Neural progenitor cell (in vitro differentiated cells): ENCODE results near the gene RPS6KB2. TPM values are rescaled to one million over a fixed set of nuclear protein-coding genes. Genes with fewer than 3 reads are reported as not detected.
A peak's percentile ranks its signal among the peaks of the same experiment; 100 is the strongest.

Source experiments
- DNase-seq: peaks from one replicate; pipeline ENCODE4 v3.0.0-alpha.2; 2016; ENCODE audit warnings: low spot score
- H2AFZ ChIP-seq: fragments of 200-600 bp; sonication (generic); replicated peaks from 2 replicates; pipeline ENCODE4 v1.6.1; 2016; ENCODE audit warnings: antibody characterized with exemption
- H3F3A ChIP-seq: fragments of 200-600 bp; sonication (generic); 2 replicates; pipeline ENCODE4 v1.6.1; 2016; ENCODE audit warnings: antibody characterized with exemption, low read depth
- H3K27ac ChIP-seq: fragments of 200-600 bp; sonication (generic); 2 replicates; pipeline ENCODE4 v1.5.1; 2016; ENCODE audit warnings: mild to moderate bottlenecking
- H3K27me3 ChIP-seq: fragments of 200-600 bp; sonication (generic); 2 replicates; pipeline ENCODE4 v1.6.1; 2016; ENCODE audit warnings: mild to moderate bottlenecking, moderate library complexity
- H3K36me3 ChIP-seq: fragments of 200-600 bp; sonication (generic); 2 replicates; pipeline ENCODE4 v1.5.1; 2016
- H3K4me1 ChIP-seq: fragments of 200-600 bp; sonication (generic); 2 replicates; pipeline ENCODE4 v1.6.1; 2016; ENCODE audit warnings: mixed run types
- H3K4me2 ChIP-seq: fragments of 200-600 bp; sonication (generic); 2 replicates; pipeline ENCODE4 v1.6.1; 2016
- H3K4me3 ChIP-seq: fragments of 200-600 bp; sonication (generic); 2 replicates; pipeline ENCODE4 v1.5.1; 2016
- H3K79me2 ChIP-seq: fragments of 200-600 bp; sonication (generic); 2 replicates; pipeline ENCODE4 v1.6.1; 2016; ENCODE audit warnings: low read depth
- H3K9ac ChIP-seq: fragments of 200-600 bp; sonication (generic); 2 replicates; pipeline ENCODE4 v1.6.1; 2016
- H3K9me3 ChIP-seq: fragments of 200-600 bp; sonication (generic); 2 replicates; pipeline ENCODE4 v1.5.1; 2016; ENCODE audit warnings: low read depth
- H4K20me1 ChIP-seq: fragments of 200-600 bp; sonication (generic); 2 replicates; pipeline ENCODE4 v1.6.1; 2016; ENCODE audit warnings: low read depth
- H3K27ac Mint-ChIP-seq: 3 replicates; pipeline ENCODE4 v1.8.0; 2021; ENCODE audit warnings: mixed read lengths
- H3K27me3 Mint-ChIP-seq: 2 replicates; pipeline ENCODE4 v1.8.0; 2022; ENCODE audit warnings: low read depth, mild to moderate bottlenecking, inconsistent platforms, moderate library complexity, mixed read lengths; ENCODE audit not compliant: insufficient read depth
- H3K36me3 Mint-ChIP-seq: 3 replicates; pipeline ENCODE4 v1.8.0; 2021; ENCODE audit warnings: mixed read lengths
- H3K4me1 Mint-ChIP-seq: 3 replicates; pipeline ENCODE4 v1.8.0; 2021; ENCODE audit warnings: mixed read lengths
- H3K4me3 Mint-ChIP-seq: 3 replicates; pipeline ENCODE4 v1.8.0; 2021; ENCODE audit warnings: mild to moderate bottlenecking, moderate library complexity, mixed read lengths
- H3K9me3 Mint-ChIP-seq: 3 replicates; pipeline ENCODE4 v1.8.0; 2020; ENCODE audit warnings: mixed read lengths
- EZH2 ChIP-seq: fragments of 200-600 bp; sonication (generic); IDR thresholded peaks from 2 replicates; pipeline ENCODE4 v1.6.1; 2017; ENCODE audit warnings: antibody characterized with exemption, mild to moderate bottlenecking, moderate library complexity
- EZH2phosphoT487 ChIP-seq: fragments of 200-600 bp; sonication (generic); IDR thresholded peaks from 2 replicates; pipeline ENCODE4 v1.6.1; 2017; ENCODE audit warnings: antibody characterized with exemption
- total RNA-seq: library from RNA; depleted of rRNA; stranded (reverse); fragments of >200 nt; gene quantifications from 2 replicates; pipeline ENCODE4 v1.2.3, GENCODE V29; 2015; ENCODE audit warnings: low replicate concordance
- TF ChIP-seq, protein P1 (sequence below): fragments of 200-600 bp; sonication (generic); IDR thresholded peaks from 2 replicates; pipeline ENCODE4 v1.5.1; 2017; ENCODE audit warnings: antibody characterized with exemption, mild to moderate bottlenecking

Gene RPS6KB2
- total RNA-seq, 1 donor from 2014 or later, result 23.7 TPM

DNA sequence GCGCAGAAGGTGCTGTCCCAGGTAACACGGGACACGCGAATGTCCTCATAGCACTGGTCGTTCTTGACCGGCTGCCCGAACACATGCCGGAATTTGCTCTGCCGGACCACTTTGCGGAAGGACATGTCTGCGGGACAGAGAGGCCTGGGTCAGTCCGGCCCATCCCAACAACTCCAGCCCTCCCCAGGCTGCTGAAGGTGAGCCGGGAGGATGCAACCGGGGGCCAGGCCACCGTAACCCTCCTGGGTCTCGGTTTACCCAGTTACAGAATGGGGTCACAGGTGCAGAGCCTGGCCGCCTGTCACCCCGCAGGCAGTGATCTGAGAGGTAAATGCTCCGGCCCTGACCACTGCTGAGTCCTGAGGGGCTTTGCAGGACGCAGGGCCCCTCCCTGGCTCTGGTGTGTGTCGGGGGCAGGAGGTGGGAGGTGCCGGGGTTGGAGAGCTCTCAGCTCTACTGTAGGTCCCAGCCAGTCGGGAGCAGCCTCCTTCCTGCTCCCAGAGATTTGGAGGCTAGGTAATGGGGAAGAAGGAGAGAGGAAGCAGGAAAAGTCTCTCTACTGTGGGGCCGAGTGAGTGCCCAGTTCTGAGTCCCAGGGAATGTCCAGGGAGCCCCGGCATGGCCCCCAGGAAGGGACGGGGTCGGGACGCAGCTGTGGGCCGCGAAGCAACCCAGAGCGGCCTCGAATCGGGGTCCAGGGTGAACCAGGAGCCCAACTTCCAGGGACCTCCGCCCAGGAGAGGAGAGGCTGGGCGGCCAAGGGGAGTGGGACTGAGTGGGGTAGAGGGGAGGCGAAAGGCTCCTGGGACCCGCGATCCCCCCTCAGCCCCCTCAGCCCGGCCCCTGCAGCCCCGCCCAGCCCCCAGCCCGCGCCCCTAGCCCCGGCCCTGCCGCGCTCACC, 14.5 kb downstream of the RPS6KB2 start:
- H3K27ac ChIP-seq, result peak overlapping the region; percentile 17
- H3K4me1 Mint-ChIP-seq, result peaks cover 14% of the 10 kb centered on the region
- H3K4me3 ChIP-seq, result peak overlapping the region; percentile 81
- no peaks in the 10 kb centered on the region for H3K79me2 ChIP-seq
- H3K9me3 ChIP-seq, result no peaks in the 10 kb centered on the region
- no peak overlapping the region for H3K27ac Mint-ChIP-seq
- no peak for DNase-seq
- H3K4me2 ChIP-seq, result peak overlapping the region; percentile 83
- H3F3A ChIP-seq, result peaks cover 19% of the 10 kb centered on the region
- H3K9ac ChIP-seq, result peak overlapping the region; percentile 73
- peaks cover 6% of the 10 kb centered on the region for H3K36me3 Mint-ChIP-seq
- H3K4me3 Mint-ChIP-seq, result peak overlapping the region; percentile 89
- H3K27me3 ChIP-seq, result no peaks in the 10 kb centered on the region
- H4K20me1 ChIP-seq, result no peaks in the 10 kb centered on the region
- no peaks in the 10 kb centered on the region for H3K36me3 ChIP-seq
- TF ChIP-seq, protein P1, sequence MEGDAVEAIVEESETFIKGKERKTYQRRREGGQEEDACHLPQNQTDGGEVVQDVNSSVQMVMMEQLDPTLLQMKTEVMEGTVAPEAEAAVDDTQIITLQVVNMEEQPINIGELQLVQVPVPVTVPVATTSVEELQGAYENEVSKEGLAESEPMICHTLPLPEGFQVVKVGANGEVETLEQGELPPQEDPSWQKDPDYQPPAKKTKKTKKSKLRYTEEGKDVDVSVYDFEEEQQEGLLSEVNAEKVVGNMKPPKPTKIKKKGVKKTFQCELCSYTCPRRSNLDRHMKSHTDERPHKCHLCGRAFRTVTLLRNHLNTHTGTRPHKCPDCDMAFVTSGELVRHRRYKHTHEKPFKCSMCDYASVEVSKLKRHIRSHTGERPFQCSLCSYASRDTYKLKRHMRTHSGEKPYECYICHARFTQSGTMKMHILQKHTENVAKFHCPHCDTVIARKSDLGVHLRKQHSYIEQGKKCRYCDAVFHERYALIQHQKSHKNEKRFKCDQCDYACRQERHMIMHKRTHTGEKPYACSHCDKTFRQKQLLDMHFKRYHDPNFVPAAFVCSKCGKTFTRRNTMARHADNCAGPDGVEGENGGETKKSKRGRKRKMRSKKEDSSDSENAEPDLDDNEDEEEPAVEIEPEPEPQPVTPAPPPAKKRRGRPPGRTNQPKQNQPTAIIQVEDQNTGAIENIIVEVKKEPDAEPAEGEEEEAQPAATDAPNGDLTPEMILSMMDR, result no peak
- TF ChIP-seq EZH2phosphoT487 (no peak), EZH2 (no peak)
- H3K4me1 ChIP-seq, result no peaks in the 10 kb centered on the region
- H3K27me3 Mint-ChIP-seq, result peaks cover 2% of the 10 kb centered on the region
- no peak overlapping the region for H2AFZ ChIP-seq
- no peaks in the 10 kb centered on the region for H3K9me3 Mint-ChIP-seq

DNA sequence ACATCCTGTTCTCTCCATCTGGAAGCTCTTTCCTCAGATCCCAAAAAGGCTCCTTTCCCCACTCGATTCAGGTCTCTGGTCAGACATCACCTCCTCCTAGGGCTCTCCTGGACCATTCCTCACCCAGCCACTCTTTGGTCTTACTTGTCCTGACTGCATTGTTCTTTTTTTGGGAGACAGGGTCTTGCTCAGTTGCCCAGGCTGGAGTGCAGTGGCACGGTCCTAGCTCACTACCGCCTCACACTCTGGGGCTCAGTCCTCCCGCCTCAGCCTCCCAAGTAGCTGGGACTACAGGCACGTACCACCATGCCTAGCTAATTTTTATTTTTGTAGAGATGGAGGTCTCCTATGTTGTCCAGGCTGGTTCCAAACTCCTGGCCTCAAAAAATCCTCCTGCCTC, 17.2 kb downstream of the RPS6KB2 start:
- Histone ChIP-seq H2AFZ (no peak overlapping the region), H3K79me2 (no peaks in the 10 kb centered on the region), H3K9ac (no peak overlapping the region), H3K27me3 (no peaks in the 10 kb centered on the region), H3K9me3 (no peaks in the 10 kb centered on the region), H3K36me3 (no peaks in the 10 kb centered on the region), H3K4me1 (no peaks in the 10 kb centered on the region), H3F3A (peaks cover 19% of the 10 kb centered on the region), H3K4me2 (no peak overlapping the region), H4K20me1 (no peaks in the 10 kb centered on the region), H3K4me3 (no peak overlapping the region), H3K27ac (no peak overlapping the region)
- H3K27me3 Mint-ChIP-seq, result peaks cover 5% of the 10 kb centered on the region
- H3K4me1 Mint-ChIP-seq, result peaks cover 23% of the 10 kb centered on the region
- no peaks in the 10 kb centered on the region for H3K9me3 Mint-ChIP-seq
- peak overlapping the region; percentile 87 for H3K4me3 Mint-ChIP-seq
- TF ChIP-seq EZH2phosphoT487, result no peak
- no peak for TF ChIP-seq EZH2
- TF ChIP-seq, protein P1, result no peak
- peak overlapping the region; percentile 22 for H3K27ac Mint-ChIP-seq
- no peaks in the 10 kb centered on the region for H3K36me3 Mint-ChIP-seq
- no peak for DNase-seq

DNA sequence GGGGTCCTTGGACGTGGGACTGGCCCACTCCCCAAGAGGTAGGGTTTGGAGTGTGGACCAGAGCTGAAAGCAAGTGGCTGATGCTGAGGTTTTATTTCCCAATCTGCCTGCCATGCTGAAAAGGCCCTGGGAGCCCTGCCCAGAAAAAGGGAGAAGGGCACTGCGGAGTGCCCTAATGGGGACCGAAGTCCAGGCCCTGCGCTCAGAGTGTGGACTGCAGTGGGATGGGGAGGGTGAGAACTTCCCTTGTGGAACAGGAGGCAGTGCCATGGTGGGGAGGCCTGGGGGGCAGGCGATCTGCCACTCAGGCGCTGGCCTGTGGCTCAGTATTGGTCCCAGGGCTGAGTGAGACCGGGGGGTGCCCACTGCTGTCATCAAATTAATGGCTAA, 19.9 kb downstream of the RPS6KB2 start:
- Histone ChIP-seq H3F3A (peaks cover 12% of the 10 kb centered on the region), H3K27ac (no peak overlapping the region), H3K9ac (no peak overlapping the region), H3K4me1 (no peaks in the 10 kb centered on the region), H3K36me3 (no peaks in the 10 kb centered on the region), H3K79me2 (no peaks in the 10 kb centered on the region), H3K4me2 (no peak overlapping the region), H3K4me3 (no peak overlapping the region), H2AFZ (no peak overlapping the region), H3K9me3 (no peaks in the 10 kb centered on the region), H4K20me1 (no peaks in the 10 kb centered on the region), H3K27me3 (no peaks in the 10 kb centered on the region)
- H3K27me3 Mint-ChIP-seq, result peaks cover 6% of the 10 kb centered on the region
- no peak overlapping the region for H3K27ac Mint-ChIP-seq
- no peaks in the 10 kb centered on the region for H3K36me3 Mint-ChIP-seq
- DNase-seq, result no peak
- H3K4me3 Mint-ChIP-seq, result peak overlapping the region; percentile 13
- H3K9me3 Mint-ChIP-seq, result no peaks in the 10 kb centered on the region
- TF ChIP-seq EZH2 (no peak), EZH2phosphoT487 (no peak)
- TF ChIP-seq, protein P1, result no peak
- H3K4me1 Mint-ChIP-seq, result peaks cover 25% of the 10 kb centered on the region
